Activated CD4-positive, CD25-positive, alpha-beta regulatory T cell treated with anti-CD3 and anti-CD28 coated beads, Interleukin-2, amount 50 U/mL, for 16 hours (primary cell): ENCODE data around the gene EGFL7.
"Not testable (repeated sequence)": the region's sequence is repeated elsewhere in the genome, so short reads cannot be mapped to it uniquely, and the experiment has no call there.

Experiments used
- DNase-seq: peaks from one replicate; pipeline ENCODE4 v3.0.0-alpha.2; 2020; ENCODE audit warnings: low read depth, low spot score

EGFL7 gene

DNA sequence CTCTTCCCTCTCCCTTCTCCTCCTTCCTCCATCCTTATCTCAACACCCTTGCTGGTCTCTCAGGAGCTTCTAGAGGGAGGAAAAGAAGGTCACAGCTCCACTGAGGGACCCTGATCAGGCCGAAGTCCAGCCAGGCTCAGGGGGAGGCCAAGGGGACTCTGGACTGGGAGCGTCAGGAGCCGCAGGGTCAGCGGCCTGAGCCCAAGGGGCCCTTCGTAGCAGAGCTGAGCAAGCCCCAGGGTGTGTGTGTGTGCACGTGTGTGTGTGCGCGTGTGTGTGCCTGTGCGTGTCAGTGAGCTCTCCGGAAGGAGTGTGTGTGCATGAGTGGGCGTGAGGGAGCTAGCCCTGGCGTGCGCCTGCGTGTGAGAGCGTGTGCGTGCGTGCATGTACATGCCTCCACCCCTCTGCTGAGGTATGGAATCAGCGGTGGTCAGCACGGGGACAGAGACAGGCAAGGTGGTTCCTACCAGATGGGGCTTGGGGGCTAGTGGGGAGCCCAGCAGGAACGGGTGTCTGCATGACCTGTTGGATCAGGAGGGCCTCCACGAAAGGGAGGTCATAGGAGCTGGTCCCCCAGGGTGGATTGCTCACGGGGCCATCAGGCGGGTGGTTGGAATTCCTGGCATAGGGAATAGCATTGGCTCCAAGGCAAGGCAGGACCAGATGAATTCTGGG lies 34.6 kb downstream of the EGFL7 start:
- no peak for DNase-seq

DNA sequence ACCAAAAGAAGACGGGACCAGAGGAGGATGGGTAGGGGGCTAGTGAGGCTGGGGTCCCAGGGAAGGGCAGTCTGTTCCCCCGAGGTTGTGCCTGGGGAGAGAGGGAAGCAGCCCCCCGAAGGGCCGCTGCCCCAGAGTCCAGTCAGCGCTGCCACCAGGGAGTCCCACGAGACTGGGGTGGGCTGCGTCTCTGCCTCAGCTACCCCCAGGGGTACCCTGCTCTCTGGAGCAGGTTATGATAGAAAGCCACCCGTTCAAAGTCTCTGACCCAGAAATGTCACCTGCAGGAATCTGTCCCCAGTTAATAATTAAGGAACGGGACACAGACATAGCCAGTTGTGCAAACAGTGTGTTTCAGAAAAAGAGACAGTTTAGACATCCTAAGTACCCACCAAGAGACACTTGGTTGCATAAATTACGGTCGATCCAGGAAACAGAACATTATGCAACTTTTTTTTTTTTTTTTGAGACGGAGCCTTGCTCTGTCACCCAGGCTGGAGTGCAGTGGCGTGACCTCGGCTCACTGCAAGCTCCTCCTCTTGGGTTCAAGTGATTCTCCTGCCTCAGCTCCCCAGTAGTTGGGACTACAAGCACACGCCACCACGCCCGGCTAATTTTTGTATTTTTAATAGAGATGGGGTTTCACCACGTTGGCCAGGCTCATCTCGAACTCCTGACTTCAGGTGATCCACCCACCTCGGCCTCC lies 35.3 kb downstream of the EGFL7 start:
- DNase-seq, result no peak

DNA sequence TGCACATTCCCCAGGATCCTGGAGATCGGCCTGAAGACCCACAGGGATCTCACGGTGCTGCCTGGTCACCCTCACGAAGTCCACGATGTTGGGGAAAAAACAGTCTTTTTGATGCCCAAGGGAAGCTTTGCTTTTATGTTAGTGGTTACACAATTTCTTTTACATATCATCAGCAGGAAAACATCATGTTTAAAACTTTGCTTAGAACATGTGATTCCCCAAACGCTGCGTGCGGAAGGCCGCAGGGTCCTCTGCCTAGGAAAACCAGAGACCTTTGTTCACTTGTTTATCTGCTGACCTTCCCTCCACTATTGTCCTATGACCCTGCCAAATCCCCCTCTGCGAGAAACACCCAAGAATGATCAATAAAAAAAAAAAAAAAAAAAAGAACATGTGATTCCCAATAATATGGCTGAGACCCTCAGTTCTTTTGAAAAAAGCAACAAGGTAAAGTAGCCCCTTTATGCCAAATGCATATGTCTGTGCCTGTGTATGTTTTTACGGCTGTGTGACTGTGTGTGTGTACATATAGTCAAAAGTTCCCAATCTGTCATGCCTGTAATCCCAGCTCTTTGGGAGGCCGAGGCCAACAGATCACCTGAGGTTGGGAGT lies 36.0 kb downstream of the EGFL7 start:
- no peak for DNase-seq

- no peak for DNase-seq
These were observed 37.6 kb downstream of the EGFL7 start for GRCh38 chr9:136700304-136700703.

- no peak for DNase-seq
These were observed 38.4 kb downstream of the EGFL7 start for GRCh38 chr9:136700959-136701667.

DNA sequence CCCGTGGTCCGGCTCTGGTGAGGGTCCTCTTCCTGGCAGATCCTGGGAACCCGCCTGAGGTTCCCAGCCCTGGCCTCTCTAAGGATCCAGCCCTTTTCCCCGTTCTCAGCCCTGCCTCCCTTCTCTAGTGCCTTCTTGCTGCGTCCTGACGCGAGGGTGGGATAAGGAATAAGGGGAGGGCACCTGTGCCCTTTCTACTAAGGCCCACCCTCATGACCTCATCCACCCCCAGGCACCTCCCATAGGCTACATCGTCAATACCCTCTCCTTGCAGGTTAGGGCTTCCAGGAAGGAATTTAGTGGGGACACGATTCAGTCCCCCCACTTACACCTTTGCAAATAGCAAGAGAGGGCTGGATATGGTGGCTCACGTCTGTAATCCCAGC lies 38.9 kb downstream of the EGFL7 start:
- DNase-seq, result no peak

- DNase-seq, result no peak
These were observed 40.7 kb downstream of the EGFL7 start for GRCh38 chr9:136703276-136703860.

- DNase-seq, result not testable (repeated sequence)
These were observed 42.0 kb downstream of the EGFL7 start for GRCh38 chr9:136704741-136705140.

- no peak for DNase-seq
These were observed 42.8 kb downstream of the EGFL7 start for GRCh38 chr9:136705564-136705963.

- DNase-seq, result no peak
These were observed 44.3 kb downstream of the EGFL7 start for GRCh38 chr9:136707011-136707410.

DNA sequence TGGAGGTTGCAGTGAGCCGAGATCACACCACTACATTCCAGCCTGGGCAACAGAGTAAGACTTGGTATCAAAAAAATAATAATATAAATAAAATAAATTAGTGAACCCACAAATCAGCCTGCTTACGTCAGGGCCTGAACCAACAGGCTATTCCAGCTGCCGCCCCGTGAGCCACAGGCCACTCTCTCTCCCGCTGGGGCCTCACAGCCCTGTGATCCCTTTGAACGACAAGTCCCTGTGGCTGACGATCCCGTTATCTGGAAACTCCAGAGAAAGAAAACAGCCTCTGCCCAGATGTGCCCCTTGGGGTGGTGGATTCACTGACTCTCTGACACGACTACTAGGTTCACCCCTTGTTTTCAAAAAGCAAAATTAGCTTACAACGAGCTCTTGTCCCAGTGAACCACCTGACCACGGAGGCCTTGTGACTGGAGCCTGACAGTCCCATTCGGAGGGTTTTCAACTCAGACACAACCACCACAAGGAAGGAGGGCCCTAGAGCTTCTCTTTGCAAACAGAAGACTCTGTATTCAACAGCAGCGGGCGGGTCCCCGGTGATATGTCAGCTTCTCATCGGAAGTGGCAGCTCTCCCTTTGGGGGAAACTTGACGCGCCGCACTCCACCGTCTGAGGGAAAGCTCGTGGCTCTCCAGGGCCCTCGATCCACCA lies 45.3 kb downstream of the EGFL7 start:
- no peak for DNase-seq

- DNase-seq, result no peak
These were observed 46.9 kb downstream of the EGFL7 start for GRCh38 chr9:136709454-136710109.

DNA sequence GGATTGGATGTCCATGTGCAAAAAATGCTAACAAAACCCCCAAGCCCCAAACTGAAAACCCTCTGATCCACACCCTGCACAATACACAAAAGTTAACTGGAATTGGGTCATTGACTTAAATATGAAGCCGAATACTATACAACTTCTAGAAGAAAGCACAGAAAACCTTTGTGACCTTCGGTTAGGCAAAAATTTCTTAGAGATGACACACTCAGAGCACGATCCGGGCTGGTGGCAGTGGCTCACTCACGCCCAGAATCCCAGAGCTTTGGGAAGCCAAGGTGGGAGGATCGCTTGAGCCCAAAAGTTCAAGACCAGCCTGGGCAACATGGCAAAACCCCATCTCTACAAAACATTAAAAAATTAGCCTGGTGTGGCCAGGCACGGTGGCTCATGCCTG lies 47.8 kb downstream of the EGFL7 start:
- DNase-seq, result no peak

GRCh38 chr9:136711219-136711648 lies 48.5 kb downstream of the EGFL7 start:
- not testable (repeated sequence) for DNase-seq

DNA sequence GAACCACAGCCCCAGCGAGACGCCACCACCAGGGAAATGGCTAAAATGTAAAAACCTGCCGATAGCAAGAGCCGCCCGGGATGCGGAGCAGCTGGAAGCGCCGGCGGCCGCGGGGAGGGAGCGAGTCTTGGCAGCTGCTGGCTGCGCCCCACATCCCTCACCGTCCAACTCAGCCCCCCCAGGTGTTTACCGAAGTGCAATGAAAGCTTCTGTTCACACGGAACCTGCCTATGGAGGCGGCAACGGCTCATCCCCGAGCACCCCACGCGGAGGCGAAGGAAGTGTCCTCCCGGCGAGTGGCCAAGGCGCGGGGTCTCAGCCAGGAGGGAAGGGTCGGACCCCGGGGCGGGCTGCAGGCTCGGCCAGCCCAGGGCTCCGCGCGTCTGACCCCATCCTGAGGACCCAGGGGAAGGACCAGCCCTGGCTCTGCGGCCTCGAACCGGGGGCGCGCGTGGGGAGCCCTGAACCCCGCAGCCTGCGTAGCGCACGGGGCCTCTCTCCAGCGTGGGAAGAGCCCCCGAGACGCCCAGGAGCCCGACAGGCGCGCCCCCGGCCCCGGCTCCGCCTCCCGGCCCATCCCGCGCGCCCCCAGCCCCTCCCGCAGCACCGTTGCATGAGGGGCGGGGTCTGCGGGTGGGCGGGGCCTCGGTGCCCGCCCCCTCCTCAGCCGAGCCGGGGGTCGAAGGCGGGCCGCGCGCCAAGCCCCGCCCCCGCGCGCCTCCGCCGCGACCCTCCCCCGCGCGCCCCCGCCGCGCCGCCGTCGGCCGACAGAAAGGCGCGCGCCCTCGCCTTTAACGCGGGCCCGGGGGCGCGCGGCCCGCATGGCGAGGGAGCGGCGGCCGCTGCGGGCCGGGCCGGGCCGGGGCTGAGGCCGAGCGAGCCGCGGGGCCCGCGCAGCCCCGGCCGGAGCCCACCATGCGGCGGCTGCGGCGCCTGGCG lies 49.3 kb downstream of the EGFL7 start, which contains the start of gene DIPK1B:
DIPK1B (plus strand) TSS at position 822 of the 939 bp plus-strand sequence; CDS start at position 916, 94 bp downstream.
- no peak for DNase-seq

- DNase-seq, result no peak
These were observed 50.2 kb downstream of the EGFL7 start for GRCh38 chr9:136712690-136713544.

- DNase-seq, result no peak
These were observed 50.8 kb downstream of the EGFL7 start for GRCh38 chr9:136713550-136713949.

DNA sequence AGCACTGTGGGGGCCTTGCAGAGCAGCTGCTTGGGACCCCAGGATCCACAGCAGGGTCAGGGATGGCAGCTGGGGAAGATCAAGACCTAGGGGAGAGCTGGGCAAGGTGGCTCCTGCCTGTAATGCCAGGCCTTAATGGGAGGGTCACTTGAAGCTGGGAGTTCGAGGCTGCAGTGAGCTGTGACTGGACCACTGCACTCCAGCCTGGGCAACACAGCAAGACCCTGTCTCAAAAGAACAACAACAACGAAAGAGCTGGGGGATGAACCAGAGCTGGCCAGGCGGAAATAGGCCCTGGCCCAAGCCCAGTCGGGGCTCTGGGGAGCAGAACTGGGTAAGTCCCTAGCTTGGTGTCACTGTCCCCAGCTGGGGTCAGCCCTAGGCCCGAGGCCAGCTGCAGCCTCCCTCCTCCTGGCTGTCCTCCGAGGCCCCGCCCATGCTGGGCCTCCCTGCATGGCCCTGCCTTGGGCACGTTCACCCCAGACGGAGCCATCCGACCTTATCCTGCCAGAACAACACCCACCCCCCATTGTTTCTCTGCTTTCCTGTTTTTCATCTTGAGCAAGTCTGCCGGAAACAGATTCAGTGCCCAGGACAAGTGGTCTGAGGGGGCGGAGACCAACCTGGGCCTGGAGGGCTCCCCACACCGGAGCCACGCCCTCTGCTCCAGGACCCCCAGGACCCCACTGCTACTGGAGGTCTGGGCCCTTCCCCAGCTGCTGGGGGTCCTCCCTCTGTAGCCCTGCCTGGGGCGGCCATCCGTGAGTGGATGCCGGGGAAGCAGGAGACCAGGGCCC lies 51.6 kb downstream of the EGFL7 start:
- DNase-seq, result no peak
